WTC11 (cell line): Measurements from ENCODE around the gene GFPT1. TPM values are rescaled to one million over a fixed set of nuclear protein-coding genes. Genes with fewer than 3 reads are reported as not detected.

Experiments used
- ATAC-seq: fragments of 200-7000 bp; cut with Tn5 transposase; 2 replicates; pipeline ENCODE4 v1.10.0; 2021; ENCODE audit warnings: mild to moderate bottlenecking, moderate library complexity
- CTCF ChIA-PET: fragments of 300-600 bp; sonication (Branson Sonifier 250); formaldehyde crosslinking; loops from one replicate; lab custom pipeline; 2021; ENCODE audit warnings: antibody characterized with exemption; lab: Charles Lee
- POLR2A ChIA-PET: fragments of 350-600 bp; sonication (Branson Sonifier 250); formaldehyde crosslinking; loops from one replicate; lab custom pipeline; 2021; ENCODE audit warnings: antibody characterized with exemption; lab: Charles Lee
- DNase-seq: peaks from one replicate; pipeline ENCODE4 v3.0.0; 2021; ENCODE audit warnings: low spot score
- H3K27ac Mint-ChIP-seq: 2 replicates; pipeline ENCODE4 v1.8.0; 2021; ENCODE audit warnings: mixed read lengths
- H3K27me3 Mint-ChIP-seq: 2 replicates; pipeline ENCODE4 v1.8.0; 2021; ENCODE audit warnings: low read depth, mild to moderate bottlenecking, moderate library complexity, mixed read lengths
- H3K36me3 Mint-ChIP-seq: 2 replicates; pipeline ENCODE4 v1.8.0; 2021; ENCODE audit warnings: mixed read lengths
- H3K4me1 Mint-ChIP-seq: 2 replicates; pipeline ENCODE4 v1.8.0; 2022; ENCODE audit warnings: mixed read lengths
- H3K4me3 Mint-ChIP-seq: 2 replicates; pipeline ENCODE4 v1.8.0; 2021; ENCODE audit warnings: mild to moderate bottlenecking, moderate library complexity, mixed read lengths
- H3K9me3 Mint-ChIP-seq: 2 replicates; pipeline ENCODE4 v1.8.0; 2021; ENCODE audit warnings: mixed read lengths
- CREB1 ChIP-seq: sonication (generic); formaldehyde crosslinking; IDR thresholded peaks from 2 replicates; pipeline ENCODE4 v1.8.0; 2023; ENCODE audit warnings: mild to moderate bottlenecking, missing genetic modification reagents
- ELF4 ChIP-seq: sonication (generic); formaldehyde crosslinking; IDR thresholded peaks from 2 replicates; pipeline ENCODE4 v1.8.1; 2022; ENCODE audit warnings: low read depth, mild to moderate bottlenecking, moderate library complexity, missing genetic modification reagents
- ESRRA ChIP-seq: sonication (generic); formaldehyde crosslinking; IDR thresholded peaks from 2 replicates; pipeline ENCODE4 v1.8.1; 2022; ENCODE audit warnings: mild to moderate bottlenecking, missing genetic modification reagents, borderline replicate concordance
- FOXK1 ChIP-seq: sonication (generic); formaldehyde crosslinking; IDR thresholded peaks from 2 replicates; pipeline ENCODE4 v1.8.0; 2022; ENCODE audit warnings: mild to moderate bottlenecking, moderate library complexity, missing genetic modification reagents
- GABPB1 ChIP-seq: sonication (generic); formaldehyde crosslinking; IDR thresholded peaks from 2 replicates; pipeline ENCODE4 v1.8.1; 2023; ENCODE audit warnings: mild to moderate bottlenecking, missing genetic modification reagents
- JAZF1 ChIP-seq: fragments of 250-450 bp; sonication (Bioruptor Pico); IDR thresholded peaks from 2 replicates; pipeline ENCODE4 v1.9.0; 2021; ENCODE audit warnings: moderate library complexity, mild to moderate bottlenecking, inconsistent platforms
- JUN ChIP-seq: sonication (generic); formaldehyde crosslinking; IDR thresholded peaks from 2 replicates; pipeline ENCODE4 v1.8.0; 2023; ENCODE audit warnings: mild to moderate bottlenecking, missing genetic modification reagents
- NFYB ChIP-seq: sonication (generic); formaldehyde crosslinking; conservative IDR thresholded peaks from 2 replicates; pipeline ENCODE4 v1.8.0; 2022; ENCODE audit warnings: low read depth, missing genetic modification reagents
- NR1H2 ChIP-seq: sonication (generic); formaldehyde crosslinking; IDR thresholded peaks from 2 replicates; pipeline ENCODE4 v1.9.0; 2021; ENCODE audit warnings: mild to moderate bottlenecking, moderate library complexity, missing genetic modification reagents
- NR2C2 ChIP-seq: sonication (generic); formaldehyde crosslinking; IDR thresholded peaks from 2 replicates; pipeline ENCODE4 v1.8.0; 2022; ENCODE audit warnings: mild to moderate bottlenecking, missing genetic modification reagents
- OVOL2 ChIP-seq: fragments of 250-450 bp; sonication (Bioruptor Pico); IDR thresholded peaks from 2 replicates; pipeline ENCODE4 v1.9.0; 2021; ENCODE audit warnings: mild to moderate bottlenecking, borderline replicate concordance
- PRRX2 ChIP-seq: fragments of 250-450 bp; sonication (Bioruptor Pico); IDR thresholded peaks from 2 replicates; pipeline ENCODE4 v1.8.0; 2021; ENCODE audit warnings: mild to moderate bottlenecking
- RORB ChIP-seq: fragments of 250-450 bp; sonication (Bioruptor Pico); IDR thresholded peaks from 2 replicates; pipeline ENCODE4 v1.9.0; 2021; ENCODE audit warnings: mild to moderate bottlenecking
- SMAD3 ChIP-seq: sonication (generic); formaldehyde crosslinking; IDR thresholded peaks from 2 replicates; pipeline ENCODE4 v1.8.0; 2022; ENCODE audit warnings: missing genetic modification reagents, mild to moderate bottlenecking, borderline replicate concordance
- SOX15 ChIP-seq: fragments of 250-450 bp; sonication (Bioruptor Pico); IDR thresholded peaks from 2 replicates; pipeline ENCODE4 v1.9.0; 2021; ENCODE audit warnings: mild to moderate bottlenecking
- TEAD1 ChIP-seq: sonication (generic); formaldehyde crosslinking; IDR thresholded peaks from 2 replicates; pipeline ENCODE4 v1.8.0; 2022; ENCODE audit warnings: mild to moderate bottlenecking, missing genetic modification reagents
- TP53 ChIP-seq: sonication (generic); formaldehyde crosslinking; IDR thresholded peaks from 2 replicates; pipeline ENCODE4 v1.8.1; 2023; ENCODE audit warnings: mild to moderate bottlenecking, missing genetic modification reagents
- ZNF121 ChIP-seq: sonication (generic); formaldehyde crosslinking; IDR thresholded peaks from 2 replicates; pipeline ENCODE4 v1.8.0; 2023; ENCODE audit warnings: missing genetic modification reagents
- ZNF219 ChIP-seq: sonication (generic); formaldehyde crosslinking; IDR thresholded peaks from 2 replicates; pipeline ENCODE4 v1.8.0; 2023; ENCODE audit warnings: missing genetic modification reagents, mild to moderate bottlenecking, borderline replicate concordance
- ZNF671 ChIP-seq: fragments of 250-450 bp; sonication (Bioruptor Pico); IDR thresholded peaks from 2 replicates; pipeline ENCODE4 v1.8.0; 2021; ENCODE audit warnings: mild to moderate bottlenecking
- total RNA-seq: library from RNA; stranded (reverse); gene quantifications from 3 replicates; pipeline ENCODE4 v1.2.3, GENCODE V29; 2021
- TF ChIP-seq, protein P1 (sequence below): sonication (generic); formaldehyde crosslinking; IDR thresholded peaks from 2 replicates; pipeline ENCODE4 v1.8.1; 2023; ENCODE audit warnings: mild to moderate bottlenecking, missing genetic modification reagents
- TF ChIP-seq, protein P2 (sequence below): sonication (generic); formaldehyde crosslinking; IDR thresholded peaks from 2 replicates; pipeline ENCODE4 v1.8.0; 2022; ENCODE audit warnings: mild to moderate bottlenecking, missing genetic modification reagents
- TF ChIP-seq, protein P3 (sequence below): fragments of 250-450 bp; sonication (Bioruptor Pico); IDR thresholded peaks from 2 replicates; pipeline ENCODE4 v1.9.0; 2021; ENCODE audit warnings: mild to moderate bottlenecking
- TF ChIP-seq, protein P4 (sequence below): fragments of 200-600 bp; IDR thresholded peaks from 2 replicates; pipeline ENCODE4 v1.8.0; 2022; ENCODE audit warnings: antibody characterized with exemption
- TF ChIP-seq, protein P5 (sequence below): fragments of 250-450 bp; sonication (Bioruptor Pico); IDR thresholded peaks from 2 replicates; pipeline ENCODE4 v1.9.0; 2021; ENCODE audit warnings: mild to moderate bottlenecking
- TF ChIP-seq, protein P6 (sequence below): fragments of 250-450 bp; sonication (Bioruptor Pico); IDR thresholded peaks from 2 replicates; pipeline ENCODE4 v1.9.0; 2021; ENCODE audit warnings: moderate library complexity, mild to moderate bottlenecking, inconsistent platforms, borderline replicate concordance

Gene GFPT1
- total RNA-seq, 1 experiment from 2014 or later: 65.5 TPM

DNA sequence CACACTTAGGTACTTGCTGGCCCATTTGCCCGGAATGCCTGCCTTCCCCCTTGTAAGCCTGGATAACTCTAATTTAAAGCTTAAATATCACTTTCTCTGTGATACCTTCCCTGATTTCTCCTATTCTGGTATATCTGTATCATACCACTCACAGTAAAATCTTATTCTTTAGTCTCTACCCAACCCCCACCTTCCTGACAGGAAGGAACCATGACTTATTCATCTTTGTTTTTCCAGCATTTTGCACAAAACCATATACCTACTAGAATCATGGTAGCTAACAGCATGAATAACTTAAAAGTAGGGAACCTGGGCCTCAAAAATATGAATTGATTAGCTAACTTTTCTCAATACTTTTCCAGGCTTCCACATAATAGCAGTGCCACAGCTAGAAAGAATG, 111.5 kb downstream of the GFPT1 start:
- TF ChIP-seq NR1H2 (CRISPR knock-in tag) (no peak), SOX15 (CRISPR knock-in tag) (no peak), NR2C2 (CRISPR knock-in tag) (no peak)
- Mint-ChIP-seq H3K9me3 (no peaks in the 10 kb centered on the region), H3K4me3 (no peak overlapping the region), H3K36me3 (no peaks in the 10 kb centered on the region), H3K27ac (no peak overlapping the region), H3K27me3 (peaks cover 6% of the 10 kb centered on the region), H3K4me1 (no peaks in the 10 kb centered on the region)
- DNase-seq: no peak
- ATAC-seq: no peak
- CTCF ChIA-PET: no interaction called here
- POLR2A ChIA-PET: no interaction called here

DNA sequence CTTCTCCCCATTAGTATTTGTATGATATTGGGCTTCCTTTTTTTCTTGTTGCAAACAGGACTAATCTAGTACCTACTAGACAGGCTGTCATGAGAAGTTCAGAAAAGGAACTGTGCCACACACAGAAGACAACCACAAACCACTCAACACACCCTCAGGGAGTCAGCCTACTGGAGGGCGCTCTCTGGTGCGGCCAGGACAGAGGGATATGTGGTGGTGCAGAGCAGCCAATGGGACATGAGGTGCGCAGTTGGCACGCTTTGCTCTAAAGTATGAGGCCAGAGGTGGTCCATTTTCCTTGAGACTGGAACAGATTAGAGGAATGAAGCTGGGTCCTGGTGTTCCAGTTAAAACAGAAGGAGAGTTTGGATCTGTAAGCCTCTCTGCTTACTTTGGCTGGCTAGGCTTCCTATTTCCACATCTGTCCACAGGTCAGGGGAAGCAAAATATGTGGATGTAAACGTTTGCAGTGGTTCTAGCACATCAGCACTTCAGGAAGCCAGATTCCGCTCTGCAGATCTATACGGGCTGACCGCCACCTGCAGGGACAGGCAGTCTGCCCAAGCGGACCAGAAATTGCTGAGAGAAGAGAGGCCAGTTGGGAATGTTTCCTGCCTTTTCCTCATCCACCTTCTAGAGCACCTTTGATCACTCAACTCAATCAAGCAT, 114.1 kb downstream of the GFPT1 start:
- Mint-ChIP-seq H3K4me3 (no peak overlapping the region), H3K27ac (no peak overlapping the region), H3K9me3 (peaks cover 3% of the 10 kb centered on the region; the same call in 1 of the 2 replicates), H3K36me3 (no peaks in the 10 kb centered on the region), H3K4me1 (no peaks in the 10 kb centered on the region), H3K27me3 (peaks cover 6% of the 10 kb centered on the region)
- no peak for DNase-seq
- ChIA-PET CTCF (no interaction called here), POLR2A (no interaction called here)
- TF ChIP-seq RORB (CRISPR knock-in tag): no peak
- TF ChIP-seq ZNF671 (CRISPR knock-in tag): no peak
- TF ChIP-seq, protein P1, sequence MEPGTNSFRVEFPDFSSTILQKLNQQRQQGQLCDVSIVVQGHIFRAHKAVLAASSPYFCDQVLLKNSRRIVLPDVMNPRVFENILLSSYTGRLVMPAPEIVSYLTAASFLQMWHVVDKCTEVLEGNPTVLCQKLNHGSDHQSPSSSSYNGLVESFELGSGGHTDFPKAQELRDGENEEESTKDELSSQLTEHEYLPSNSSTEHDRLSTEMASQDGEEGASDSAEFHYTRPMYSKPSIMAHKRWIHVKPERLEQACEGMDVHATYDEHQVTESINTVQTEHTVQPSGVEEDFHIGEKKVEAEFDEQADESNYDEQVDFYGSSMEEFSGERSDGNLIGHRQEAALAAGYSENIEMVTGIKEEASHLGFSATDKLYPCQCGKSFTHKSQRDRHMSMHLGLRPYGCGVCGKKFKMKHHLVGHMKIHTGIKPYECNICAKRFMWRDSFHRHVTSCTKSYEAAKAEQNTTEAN: no peak
- peak; percentile 31; the same call in 1 of the 2 replicates for TF ChIP-seq GABPB1 (CRISPR knock-in tag)
- TF ChIP-seq, protein P2, sequence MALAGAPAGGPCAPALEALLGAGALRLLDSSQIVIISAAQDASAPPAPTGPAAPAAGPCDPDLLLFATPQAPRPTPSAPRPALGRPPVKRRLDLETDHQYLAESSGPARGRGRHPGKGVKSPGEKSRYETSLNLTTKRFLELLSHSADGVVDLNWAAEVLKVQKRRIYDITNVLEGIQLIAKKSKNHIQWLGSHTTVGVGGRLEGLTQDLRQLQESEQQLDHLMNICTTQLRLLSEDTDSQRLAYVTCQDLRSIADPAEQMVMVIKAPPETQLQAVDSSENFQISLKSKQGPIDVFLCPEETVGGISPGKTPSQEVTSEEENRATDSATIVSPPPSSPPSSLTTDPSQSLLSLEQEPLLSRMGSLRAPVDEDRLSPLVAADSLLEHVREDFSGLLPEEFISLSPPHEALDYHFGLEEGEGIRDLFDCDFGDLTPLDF (CRISPR knock-in tag): no peak
- TF ChIP-seq, protein P3, sequence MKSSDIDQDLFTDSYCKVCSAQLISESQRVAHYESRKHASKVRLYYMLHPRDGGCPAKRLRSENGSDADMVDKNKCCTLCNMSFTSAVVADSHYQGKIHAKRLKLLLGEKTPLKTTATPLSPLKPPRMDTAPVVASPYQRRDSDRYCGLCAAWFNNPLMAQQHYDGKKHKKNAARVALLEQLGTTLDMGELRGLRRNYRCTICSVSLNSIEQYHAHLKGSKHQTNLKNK: no peak
- no peak for ATAC-seq

DNA sequence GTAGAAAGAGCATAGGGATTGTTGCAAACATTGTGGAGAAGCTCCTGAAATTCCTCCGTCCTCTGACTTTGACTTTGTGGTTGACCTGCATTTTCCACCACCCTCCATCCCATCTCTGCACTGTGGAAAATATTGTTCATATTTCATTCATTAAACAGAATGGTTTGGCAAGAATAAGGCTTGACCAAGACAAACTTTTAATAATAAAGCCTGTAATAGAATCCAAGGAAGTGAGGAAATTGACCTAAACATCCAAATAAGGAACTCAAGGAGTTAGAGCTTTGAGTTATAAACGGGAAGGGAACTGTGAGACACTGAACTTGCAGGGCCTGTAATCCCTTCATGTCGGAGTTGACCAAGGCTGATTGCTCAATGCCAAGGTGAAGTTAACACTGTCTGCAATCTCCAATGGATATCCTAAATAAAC, 115.2 kb downstream of the GFPT1 start:
- Mint-ChIP-seq H3K36me3 (no peaks in the 10 kb centered on the region), H3K4me1 (no peaks in the 10 kb centered on the region), H3K27me3 (peaks cover 6% of the 10 kb centered on the region), H3K9me3 (peaks cover 3% of the 10 kb centered on the region; the same call in 1 of the 2 replicates), H3K4me3 (no peak overlapping the region), H3K27ac (no peak overlapping the region)
- POLR2A ChIA-PET: no interaction called here
- DNase-seq: no peak
- ATAC-seq: no peak
- CTCF ChIA-PET: interaction anchor here (1.3 kb wide), 1 partner anchor 112 kb away, joined by 3 read pairs; no protein-coding TSS in a partner anchor
- no peak for TF ChIP-seq ELF4 (CRISPR knock-in tag)
- no peak for TF ChIP-seq TEAD1 (CRISPR knock-in tag)
- TF ChIP-seq OVOL2: no peak
- TF ChIP-seq, protein P4, sequence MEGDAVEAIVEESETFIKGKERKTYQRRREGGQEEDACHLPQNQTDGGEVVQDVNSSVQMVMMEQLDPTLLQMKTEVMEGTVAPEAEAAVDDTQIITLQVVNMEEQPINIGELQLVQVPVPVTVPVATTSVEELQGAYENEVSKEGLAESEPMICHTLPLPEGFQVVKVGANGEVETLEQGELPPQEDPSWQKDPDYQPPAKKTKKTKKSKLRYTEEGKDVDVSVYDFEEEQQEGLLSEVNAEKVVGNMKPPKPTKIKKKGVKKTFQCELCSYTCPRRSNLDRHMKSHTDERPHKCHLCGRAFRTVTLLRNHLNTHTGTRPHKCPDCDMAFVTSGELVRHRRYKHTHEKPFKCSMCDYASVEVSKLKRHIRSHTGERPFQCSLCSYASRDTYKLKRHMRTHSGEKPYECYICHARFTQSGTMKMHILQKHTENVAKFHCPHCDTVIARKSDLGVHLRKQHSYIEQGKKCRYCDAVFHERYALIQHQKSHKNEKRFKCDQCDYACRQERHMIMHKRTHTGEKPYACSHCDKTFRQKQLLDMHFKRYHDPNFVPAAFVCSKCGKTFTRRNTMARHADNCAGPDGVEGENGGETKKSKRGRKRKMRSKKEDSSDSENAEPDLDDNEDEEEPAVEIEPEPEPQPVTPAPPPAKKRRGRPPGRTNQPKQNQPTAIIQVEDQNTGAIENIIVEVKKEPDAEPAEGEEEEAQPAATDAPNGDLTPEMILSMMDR: no peak
- no peak for TF ChIP-seq ZNF121 (CRISPR knock-in tag)
- no peak for TF ChIP-seq NFYB (CRISPR knock-in tag)
- TF ChIP-seq CREB1 (CRISPR knock-in tag): no peak
- no peak for TF ChIP-seq TP53
- no peak for TF ChIP-seq ZNF219
- TF ChIP-seq, protein P5, sequence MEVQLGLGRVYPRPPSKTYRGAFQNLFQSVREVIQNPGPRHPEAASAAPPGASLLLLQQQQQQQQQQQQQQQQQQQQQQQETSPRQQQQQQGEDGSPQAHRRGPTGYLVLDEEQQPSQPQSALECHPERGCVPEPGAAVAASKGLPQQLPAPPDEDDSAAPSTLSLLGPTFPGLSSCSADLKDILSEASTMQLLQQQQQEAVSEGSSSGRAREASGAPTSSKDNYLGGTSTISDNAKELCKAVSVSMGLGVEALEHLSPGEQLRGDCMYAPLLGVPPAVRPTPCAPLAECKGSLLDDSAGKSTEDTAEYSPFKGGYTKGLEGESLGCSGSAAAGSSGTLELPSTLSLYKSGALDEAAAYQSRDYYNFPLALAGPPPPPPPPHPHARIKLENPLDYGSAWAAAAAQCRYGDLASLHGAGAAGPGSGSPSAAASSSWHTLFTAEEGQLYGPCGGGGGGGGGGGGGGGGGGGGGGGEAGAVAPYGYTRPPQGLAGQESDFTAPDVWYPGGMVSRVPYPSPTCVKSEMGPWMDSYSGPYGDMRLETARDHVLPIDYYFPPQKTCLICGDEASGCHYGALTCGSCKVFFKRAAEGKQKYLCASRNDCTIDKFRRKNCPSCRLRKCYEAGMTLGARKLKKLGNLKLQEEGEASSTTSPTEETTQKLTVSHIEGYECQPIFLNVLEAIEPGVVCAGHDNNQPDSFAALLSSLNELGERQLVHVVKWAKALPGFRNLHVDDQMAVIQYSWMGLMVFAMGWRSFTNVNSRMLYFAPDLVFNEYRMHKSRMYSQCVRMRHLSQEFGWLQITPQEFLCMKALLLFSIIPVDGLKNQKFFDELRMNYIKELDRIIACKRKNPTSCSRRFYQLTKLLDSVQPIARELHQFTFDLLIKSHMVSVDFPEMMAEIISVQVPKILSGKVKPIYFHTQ: no peak
- no peak for TF ChIP-seq JAZF1 (CRISPR knock-in tag)
- TF ChIP-seq SMAD3 (CRISPR knock-in tag): no peak
- TF ChIP-seq, protein P3: no peak
- TF ChIP-seq JUN (CRISPR knock-in tag): no peak
- no peak for TF ChIP-seq PRRX2 (CRISPR knock-in tag)
- TF ChIP-seq ESRRA (CRISPR knock-in tag): no peak
- TF ChIP-seq, protein P6, sequence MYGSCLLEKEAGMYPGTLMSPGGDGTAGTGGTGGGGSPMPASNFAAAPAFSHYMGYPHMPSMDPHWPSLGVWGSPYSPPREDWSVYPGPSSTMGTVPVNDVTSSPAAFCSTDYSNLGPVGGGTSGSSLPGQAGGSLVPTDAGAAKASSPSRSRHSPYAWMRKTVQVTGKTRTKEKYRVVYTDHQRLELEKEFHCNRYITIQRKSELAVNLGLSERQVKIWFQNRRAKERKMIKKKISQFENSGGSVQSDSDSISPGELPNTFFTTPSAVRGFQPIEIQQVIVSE (CRISPR knock-in tag): no peak
- TF ChIP-seq FOXK1 (CRISPR knock-in tag): no peak
